ENCODE results near the gene GIMD1. TPM values are rescaled to one million over a fixed set of nuclear protein-coding genes. Genes with fewer than 3 reads are reported as not detected.

GIMD1 gene
- total and polyA plus RNA-seq, 2 donors (not counting 3 experiments of a cell fraction or from before 2014, with no cell fraction given): not detected

- TF ChIP-seq MYC (IDR thresholded peaks at IDR 0.05; ENCODE audit: low read depth, low read length) (no peak), POLR2AphosphoS5 (IDR thresholded peaks at IDR 0.05; ENCODE audit: insufficient read depth, low read depth, low read length) (no peak), FOS (IDR thresholded peaks at IDR 0.05; ENCODE audit: borderline replicate concordance, insufficient read depth, low read length) (no peak), JUN (IDR thresholded peaks at IDR 0.05; ENCODE audit: borderline replicate concordance, insufficient read depth, insufficient read length, low read depth) (no peak), MAX (IDR thresholded peaks at IDR 0.05; ENCODE audit: insufficient read depth, insufficient read length) (no peak), EZH2 (IDR thresholded peaks at IDR 0.05; ENCODE audit: borderline replicate concordance, low read depth, low read length, severe bottlenecking) (no peak), CTCF (IDR thresholded peaks at IDR 0.05; ENCODE audit: extremely low read depth in 1 of 2, insufficient read depth in 1 of 2, low read depth in 1 of 2, low read length in 2 of 2) (no peak)
- Histone ChIP-seq H4K20me1 (replicated peaks; ENCODE audit: control insufficient read depth, extremely low read depth, insufficient read depth, low read length) (no peaks in the 10 kb centered on the region), H3K36me3 (ENCODE audit: control insufficient read depth in 2 of 2, extremely low read depth in 1 of 2, insufficient read depth in 2 of 2, low read length in 2 of 2) (no peaks in the 10 kb centered on the region), H3K4me2 (ENCODE audit: insufficient read depth, low read length) (no peak overlapping the region), H3K27me3 (ENCODE audit: control insufficient read depth in 2 of 2, insufficient read depth in 2 of 2, low read length in 2 of 2) (peaks cover 0 to 2% of the 10 kb centered on the region in 2 experiments), H3K9me1 (replicated peaks; ENCODE audit: control insufficient read depth, extremely low read depth, insufficient read depth, low read length) (no peaks in the 10 kb centered on the region), H3K4me1 (ENCODE audit: control insufficient read depth, extremely low read depth, insufficient read depth, low read length) (peaks cover 19% of the 10 kb centered on the region), H3K9me3 (replicated peaks; ENCODE audit: control insufficient read depth, insufficient read depth, low read length) (no peaks in the 10 kb centered on the region), H2AFZ (ENCODE audit: low read depth, low read length) (no peak overlapping the region), H3K27ac (ENCODE audit: insufficient read depth, low read depth, low read length) (peak overlapping the region; percentile 41), H3K79me2 (ENCODE audit: control insufficient read depth, insufficient read depth, low read length) (no peaks in the 10 kb centered on the region), H3K4me3 (replicated peaks in 1 of 3; ENCODE audit: insufficient read depth in 1 of 3, low read depth in 1 of 3, low read length in 3 of 3) (no peak overlapping the region), H3K9ac (replicated peaks; ENCODE audit: extremely low read depth, insufficient read depth, low read length) (no peak overlapping the region)
- CTCF ChIA-PET: interaction anchor here (0.8 to 3.3 kb wide), 16 partner anchors 12 to 532 kb away, joined by 3 to 37 read pairs (median 4); no protein-coding TSS in a partner anchor
- no TSS peak for BruUV-seq (replicated peaks)
- dilution Hi-C loops (cut with MboI; ENCODE audit: extremely low pct_ligation_motif_present, low sequenced_read_pairs): no loop called here
- DNase-seq (ENCODE audit: low read depth, low spot score) (no peak), FAIRE-seq (no peak)
- POLR2A ChIA-PET: no interaction called here
- intact Hi-C loops (cut with micrococcal nuclease): loop anchor here (5.0 kb wide), 1 partner anchor 326 kb away; no protein-coding TSS in a partner anchor
Observed at GRCh38 chr4:106366026-106366425, 2.6 kb downstream of the GIMD1 start.
